HCT116 (cell line): ENCODE results near the gene SRRT. TPM values are rescaled to one million over a fixed set of nuclear protein-coding genes. Genes with fewer than 3 reads are reported as not detected.

ENCODE experiments used
- ATAC-seq: fragments of 200-7000 bp; cut with Tn5 transposase; 2 replicates; pipeline ENCODE4 v1.9.1; 2020; ENCODE audit warnings: mild to moderate bottlenecking, moderate library complexity
- BruUV-seq: library from RNA; stranded (reverse); fragments of 400-500 nt; replicated peaks from 2 replicates; lab custom pipeline; 2021; lab: Mats Ljungman, UMichigan
- CTCF ChIA-PET: fragments of 300-600 bp; sonication (Branson Sonifier 250); formaldehyde crosslinking; loops from one replicate; lab custom pipeline; 2021; ENCODE audit warnings: antibody characterized with exemption; lab: Charles Lee
- POLR2A ChIA-PET: fragments of 300-600, 350-600 bp; sonication (Branson Sonifier 250); formaldehyde crosslinking; loops from one replicate; lab custom pipeline; 2021; ENCODE audit warnings: antibody characterized with exemption; lab: Charles Lee
- RAD21 ChIA-PET, 2 experiments: fragments of 300-600 bp; sonication (Branson Sonifier 250); formaldehyde crosslinking; loops; one replicate each; lab custom pipeline; 2023; ENCODE audit warnings: low total read pairs in 2 of 2; ENCODE audit not compliant: uncharacterized antibody in 2 of 2, unreplicated experiment in 2 of 2, low non-redundant PET in 1 of 2; lab: Charles Lee
- DNase-seq: peaks from one replicate; pipeline ENCODE4 v3.0.0-alpha.2; 2010; ENCODE audit warnings: low read depth, low spot score
- H2AFZ ChIP-seq: fragments of 200-600 bp; shearing (Covaris generic), sonication (generic); 2 replicates; pipeline ENCODE4 v1.6.1; 2017; ENCODE audit warnings: low read depth, mixed run types, mixed read lengths, antibody characterized with exemption, low read length; ENCODE audit not compliant: poor library complexity, severe bottlenecking
- H3K27ac ChIP-seq: 2 replicates; pipeline ENCODE4 v1.5.1; 2012; ENCODE audit warnings: low read depth, low read length
- H3K27me3 ChIP-seq: fragments of 200-600 bp; sonication (generic); 2 replicates; pipeline ENCODE4 v1.6.1; 2016; ENCODE audit warnings: mixed run types, low read length, mixed read lengths; ENCODE audit not compliant: insufficient read depth
- H3K36me3 ChIP-seq, 2 experiments: fragments of 200-500 bp in 1 of 2; fragments of 200-600 bp in 1 of 2; sonication (Bioruptor generic) in 1 of 2; sonication (generic) in 1 of 2; 2 replicates each; pipeline versions ENCODE4 v1.5.1 to v1.6.1; 2014 to 2016; ENCODE audit warnings: low read length in 2 of 2, inconsistent platforms in 1 of 2, mixed read lengths in 1 of 2, mixed run types in 1 of 2; ENCODE audit not compliant: insufficient read depth in 2 of 2, control insufficient read depth in 1 of 2
- H3K4me1 ChIP-seq, 2 experiments: fragments of 200-600 bp in 1 of 2; sonication (generic) in 1 of 2; 2 replicates each; pipeline versions ENCODE4 v1.5.1 to v1.6.1; 2012 to 2017; ENCODE audit warnings: low read length in 2 of 2, inconsistent platforms in 1 of 2, mild to moderate bottlenecking in 1 of 2, mixed read lengths in 1 of 2, mixed run types in 1 of 2, moderate library complexity in 1 of 2; ENCODE audit not compliant: insufficient read depth in 2 of 2, control insufficient read depth in 1 of 2
- H3K4me2 ChIP-seq: fragments of 200-600 bp; sonication (generic); 2 replicates; pipeline ENCODE4 v1.6.1; 2017; ENCODE audit warnings: mixed run types, low read length, mixed read lengths
- H3K4me3 ChIP-seq, 2 experiments: fragments of 200-600 bp in 1 of 2; sonication (generic) in 1 of 2; replicated peaks in 1 of 2; 2 replicates each; pipeline ENCODE4 v1.5.1; 2011 to 2016; ENCODE audit warnings: low read length in 2 of 2, control low read depth in 1 of 2, low read depth in 1 of 2, mild to moderate bottlenecking in 1 of 2, mixed read lengths in 1 of 2, mixed run types in 1 of 2
- H3K79me2 ChIP-seq: fragments of 200-600 bp; sonication (generic); 2 replicates; pipeline ENCODE4 v1.6.1; 2017; ENCODE audit warnings: mild to moderate bottlenecking, mixed run types, low read length, moderate library complexity, mixed read lengths; ENCODE audit not compliant: insufficient read depth
- H3K9ac ChIP-seq: fragments of 200-600 bp; sonication (generic); 2 replicates; pipeline ENCODE4 v1.6.1; 2016; ENCODE audit warnings: low read length, mixed read lengths
- H3K9me2 ChIP-seq: fragments of 200-600 bp; sonication (generic), shearing (Covaris generic); 2 replicates; pipeline ENCODE4 v1.6.1; 2017; ENCODE audit warnings: mixed run types, mild to moderate bottlenecking, moderate library complexity; ENCODE audit not compliant: insufficient read depth
- H3K9me3 ChIP-seq, 2 experiments: fragments of 200-500 bp in 1 of 2; fragments of 200-600 bp in 1 of 2; sonication (Bioruptor generic) in 1 of 2; sonication (generic) in 1 of 2; 2 replicates each; pipeline ENCODE4 v1.6.1; 2014 to 2017; ENCODE audit warnings: low read length in 2 of 2, mixed read lengths in 2 of 2, inconsistent platforms in 1 of 2, low read depth in 1 of 2, mild to moderate bottlenecking in 1 of 2, mixed run types in 1 of 2, moderate library complexity in 1 of 2; ENCODE audit not compliant: control insufficient read depth in 1 of 2, insufficient read depth in 1 of 2
- H4K20me1 ChIP-seq: fragments of 200-600 bp; sonication (generic), shearing (Covaris generic); 2 replicates; pipeline ENCODE4 v1.6.1; 2017; ENCODE audit warnings: mixed run types, mild to moderate bottlenecking, moderate library complexity; ENCODE audit not compliant: insufficient read depth
- CBX3 ChIP-seq: IDR thresholded peaks from 2 replicates; pipeline ENCODE4 v1.6.1; 2012; ENCODE audit warnings: low read depth
- CTCF ChIP-seq, 3 experiments: fragments of 200-600 bp in 1 of 3; sonication (generic) in 1 of 3; IDR thresholded peaks in 2 of 3; conservative IDR thresholded peaks in 1 of 3; 2 replicates each; pipeline ENCODE4 v1.5.1; 2012 to 2017; ENCODE audit warnings: low read depth in 2 of 3, low read length in 2 of 3, antibody characterized with exemption in 1 of 3, borderline replicate concordance in 1 of 3, control low read depth in 1 of 3, mild to moderate bottlenecking in 1 of 3, mixed read lengths in 1 of 3, mixed run types in 1 of 3, moderate library complexity in 1 of 3; ENCODE audit not compliant: insufficient read depth in 1 of 3
- EGR1 ChIP-seq: IDR thresholded peaks from 2 replicates; pipeline ENCODE4 v1.6.1; 2012; ENCODE audit warnings: low read depth
- ELF1 ChIP-seq: IDR thresholded peaks from 2 replicates; pipeline ENCODE4 v1.6.1; 2012; ENCODE audit warnings: low read depth, borderline replicate concordance
- EZH2 ChIP-seq: fragments of 200-600 bp; sonication (generic); IDR thresholded peaks from 2 replicates; pipeline ENCODE4 v1.6.1; 2017; ENCODE audit warnings: antibody characterized with exemption, mixed run types
- EZH2phosphoT487 ChIP-seq: fragments of 200-600 bp; IDR thresholded peaks from 2 replicates; pipeline ENCODE4 v1.6.1; 2018; ENCODE audit warnings: antibody characterized with exemption, borderline replicate concordance
- FOSL1 ChIP-seq: IDR thresholded peaks from 2 replicates; pipeline ENCODE4 v1.6.1; 2012; ENCODE audit warnings: low read depth
- JUND ChIP-seq: IDR thresholded peaks from 2 replicates; pipeline ENCODE4 v1.6.1; 2012
- MAX ChIP-seq: IDR thresholded peaks from 2 replicates; pipeline ENCODE4 v1.6.1; 2012
- POLR2A ChIP-seq: IDR thresholded peaks from 2 replicates; pipeline ENCODE4 v1.7.0; 2011; ENCODE audit warnings: borderline replicate concordance; ENCODE audit not compliant: insufficient read depth, insufficient read length; ENCODE audit errors: extremely low read depth
- RAD21 ChIP-seq: IDR thresholded peaks from 2 replicates; pipeline ENCODE4 v1.6.1; 2012; ENCODE audit warnings: low read depth, mild to moderate bottlenecking
- REST ChIP-seq: IDR thresholded peaks from 2 replicates; pipeline ENCODE4 v1.6.1; 2012; ENCODE audit warnings: low read depth
- SP1 ChIP-seq: IDR thresholded peaks from 2 replicates; pipeline ENCODE4 v1.6.1; 2012; ENCODE audit warnings: low read depth
- SRF ChIP-seq: IDR thresholded peaks from 2 replicates; pipeline ENCODE4 v1.6.1; 2012; ENCODE audit warnings: low read depth
- TCF7L2 ChIP-seq: IDR thresholded peaks from 2 replicates; pipeline ENCODE4 v1.7.0; 2011; ENCODE audit warnings: borderline replicate concordance, inconsistent platforms; ENCODE audit not compliant: insufficient read depth, insufficient read length; ENCODE audit errors: extremely low read depth
- YY1 ChIP-seq: IDR thresholded peaks from 2 replicates; pipeline ENCODE4 v1.6.1; 2011; ENCODE audit warnings: low read length, low read depth, moderate library complexity, mild to moderate bottlenecking; ENCODE audit not compliant: insufficient replicate concordance; ENCODE audit errors: extremely low read depth
- ZBTB33 ChIP-seq: IDR thresholded peaks from 2 replicates; pipeline ENCODE4 v1.6.1; 2011; ENCODE audit warnings: mild to moderate bottlenecking, low read length, moderate library complexity; ENCODE audit not compliant: insufficient replicate concordance; ENCODE audit errors: extremely low read depth
- ZNF274 ChIP-seq: fragments of 200-500 bp; sonication (Bioruptor generic); IDR thresholded peaks from 2 replicates; pipeline ENCODE4 v1.6.1; 2014; ENCODE audit warnings: mild to moderate bottlenecking, low read depth, low read length, inconsistent platforms
- intact Hi-C: fragments of 100-400 bp; cut with micrococcal nuclease; formaldehyde crosslinking; loops from 2 replicates; pipeline ENCODE4 v1.10.0; 2022
- total RNA-seq: library from RNA; stranded (reverse); gene quantifications from one replicate; pipeline ENCODE4 v1.2.1, GENCODE V29; 2021; ENCODE audit not compliant: unreplicated experiment

SRRT gene
- total RNA-seq, 1 experiment from 2014 or later: 252 TPM

- no TSS peak for BruUV-seq
- intact Hi-C loops: no loop called here
- H3K4me3 ChIP-seq: no peak overlapping the region
- DNase-seq: no peak
- no peak for ATAC-seq
- ChIA-PET CTCF (no interaction called here), POLR2A (no interaction called here), RAD21 (no interaction called here)
- TF ChIP-seq JUND (no peak), ZBTB33 (no peak), YY1 (no peak), SRF (no peak), ZNF274 (no peak), EGR1 (no peak), EZH2phosphoT487 (no peak), RAD21 (no peak), FOSL1 (no peak), EZH2 (no peak), REST (no peak), SP1 (no peak), CBX3 (no peak), CTCF (IDR thresholded peaks at IDR 0.05 in 2 of 3, conservative IDR thresholded peaks at IDR 0.05 in 1 of 3; ENCODE audit: borderline replicate concordance in 1 of 3, insufficient read depth in 1 of 3, low read depth in 2 of 3, low read length in 2 of 3) (no peak), TCF7L2 (no peak), POLR2A (no peak), ELF1 (no peak), MAX (no peak)
- H3K9me3 ChIP-seq: no peaks in the 10 kb centered on the region
- H3K4me2 ChIP-seq: no peak overlapping the region
- no peaks in the 10 kb centered on the region for H3K36me3 ChIP-seq
- no peak overlapping the region for H3K27ac ChIP-seq
- H3K9me2 ChIP-seq: no peaks in the 10 kb centered on the region
- no peaks in the 10 kb centered on the region for H3K27me3 ChIP-seq
- no peak overlapping the region for H3K9ac ChIP-seq
- no peaks in the 10 kb centered on the region for H3K79me2 ChIP-seq
- no peaks in the 10 kb centered on the region for H4K20me1 ChIP-seq
- no peak overlapping the region for H2AFZ ChIP-seq
- peaks cover 6 to 9% of the 10 kb centered on the region in 2 experiments; a peak in 3 of 4 replicates for H3K4me1 ChIP-seq
These were observed 27.5 kb upstream of the SRRT start for GRCh38 chr7:100847360-100847759.
